HG02970 (cell line): ENCODE results near the gene TEAD4.
"Not testable (repeated sequence)": the region's sequence is repeated elsewhere in the genome, so short reads cannot be mapped to it uniquely, and the experiment has no call there.

ENCODE experiments used
- ATAC-seq: cut with Tn5 transposase; IDR thresholded peaks from one replicate; pipeline ENCODE4 v1.9.1; 2021; ENCODE audit warnings: mild to moderate bottlenecking, moderate library complexity, moderate number of reproducible peaks; ENCODE audit not compliant: unreplicated experiment, low FRiP score

Gene TEAD4

GRCh38 chr12:3043406-3043805, 84.2 kb downstream of the TEAD4 start:
- ATAC-seq: no peak

DNA sequence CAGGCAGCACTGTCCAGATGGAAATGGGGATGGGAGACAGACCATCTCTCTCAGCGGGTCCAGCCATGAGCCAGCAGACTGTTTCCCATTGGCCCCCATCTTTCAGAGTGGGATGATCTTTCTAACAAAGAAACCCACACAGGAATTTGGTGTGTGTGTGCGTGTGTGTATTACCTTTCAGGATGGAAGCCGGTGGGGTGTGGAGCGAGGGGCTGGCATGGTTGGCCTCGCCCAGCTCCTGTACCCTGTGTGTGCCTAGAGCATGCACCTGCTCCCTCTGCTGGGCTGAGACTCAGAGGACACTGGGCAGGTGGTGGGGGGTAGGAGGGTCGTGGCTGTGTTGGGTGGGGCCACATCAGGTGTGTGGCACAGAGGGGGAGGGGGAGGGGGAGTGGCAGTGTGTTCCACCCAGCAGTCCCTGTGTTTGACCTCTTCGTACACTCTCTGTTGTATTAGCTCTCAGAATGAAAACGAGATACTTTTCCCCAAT, 85.0 kb downstream of the TEAD4 start:
- no peak for ATAC-seq

- ATAC-seq: no peak
Observed at GRCh38 chr12:3045494-3045893, 86.3 kb downstream of the TEAD4 start.

GRCh38 chr12:3045989-3046388, 86.8 kb downstream of the TEAD4 start:
- ATAC-seq: no peak

- no peak for ATAC-seq
Observed at GRCh38 chr12:3046441-3047200, 87.4 kb downstream of the TEAD4 start.

- no peak for ATAC-seq
Observed at GRCh38 chr12:3047961-3048360, 88.8 kb downstream of the TEAD4 start.

- ATAC-seq: no peak
Observed at GRCh38 chr12:3048540-3048939, 89.3 kb downstream of the TEAD4 start.

DNA sequence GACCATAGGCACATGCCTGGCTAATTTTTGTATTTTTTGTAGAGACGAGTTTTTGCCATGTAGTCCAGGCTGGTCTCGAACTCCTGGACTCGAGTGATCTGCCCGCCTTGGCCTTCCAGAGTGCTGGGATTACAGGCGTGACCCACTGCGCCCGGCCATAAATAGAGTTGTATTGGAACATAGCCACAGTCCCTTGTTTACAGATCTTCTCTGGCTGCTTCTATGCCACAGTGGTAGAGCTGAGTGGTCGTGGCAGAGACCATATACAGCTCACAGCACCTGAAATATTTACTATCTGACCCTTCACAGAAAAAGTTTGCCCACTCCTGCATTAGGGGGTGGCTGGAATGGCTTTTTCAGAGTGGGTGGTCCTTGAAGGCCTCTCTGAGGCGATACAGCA, 90.0 kb downstream of the TEAD4 start:
- ATAC-seq: no peak

GRCh38 chr12:3049611-3050249, 90.5 kb downstream of the TEAD4 start:
- ATAC-seq: no peak

DNA sequence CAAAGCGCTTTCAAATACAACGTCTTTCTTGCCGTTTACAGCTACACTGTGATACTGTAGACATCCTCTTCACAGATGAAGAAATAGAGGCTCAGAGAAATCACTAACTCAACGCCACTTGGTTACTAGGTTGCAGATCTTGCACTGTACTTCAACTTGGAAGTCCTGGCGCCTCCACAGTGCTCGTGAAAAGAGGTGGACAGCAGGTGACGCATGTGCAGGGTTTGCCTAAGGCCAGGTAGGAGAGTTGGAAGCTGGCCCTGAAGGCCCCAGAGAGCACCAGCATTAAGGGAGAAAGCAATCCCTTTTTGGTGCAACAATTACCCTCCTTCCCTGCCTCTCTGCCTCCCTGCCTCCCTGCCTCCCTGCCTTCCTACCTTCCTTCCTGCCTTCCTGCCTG, 95.2 kb downstream of the TEAD4 start:
- no peak for ATAC-seq

DNA sequence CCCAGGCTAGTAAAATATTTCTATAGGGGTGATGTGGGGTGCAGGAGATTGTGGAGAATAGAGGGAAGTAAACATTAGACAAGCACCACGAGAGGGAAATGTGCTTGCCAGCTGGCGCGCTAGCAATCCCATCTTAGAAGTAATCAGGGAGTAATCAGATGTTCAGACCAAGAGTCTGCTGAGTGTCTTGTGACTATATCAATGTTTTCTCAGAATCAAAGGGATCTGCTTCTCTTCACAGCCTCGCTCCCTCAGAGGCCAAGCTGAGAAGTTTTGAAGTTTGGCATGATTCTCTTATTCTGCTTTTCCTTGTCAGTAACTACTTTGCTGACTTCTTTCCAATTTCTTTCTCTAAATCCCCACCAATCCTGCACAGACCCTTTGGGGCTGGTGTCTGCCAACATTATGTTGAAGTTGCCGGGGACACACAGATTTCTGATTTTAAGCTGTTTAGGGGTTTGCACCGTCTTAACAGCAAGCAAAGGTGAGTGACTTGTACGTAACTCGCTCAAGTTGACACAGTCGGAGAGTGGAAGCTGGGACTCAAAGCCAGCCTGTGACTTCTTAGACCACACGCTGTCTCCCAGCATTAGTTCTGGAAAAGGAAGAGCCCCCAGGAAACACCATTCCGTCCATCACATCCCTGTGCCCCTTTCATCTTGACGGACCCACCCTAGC, 96.0 kb downstream of the TEAD4 start:
- ATAC-seq: no peak

DNA sequence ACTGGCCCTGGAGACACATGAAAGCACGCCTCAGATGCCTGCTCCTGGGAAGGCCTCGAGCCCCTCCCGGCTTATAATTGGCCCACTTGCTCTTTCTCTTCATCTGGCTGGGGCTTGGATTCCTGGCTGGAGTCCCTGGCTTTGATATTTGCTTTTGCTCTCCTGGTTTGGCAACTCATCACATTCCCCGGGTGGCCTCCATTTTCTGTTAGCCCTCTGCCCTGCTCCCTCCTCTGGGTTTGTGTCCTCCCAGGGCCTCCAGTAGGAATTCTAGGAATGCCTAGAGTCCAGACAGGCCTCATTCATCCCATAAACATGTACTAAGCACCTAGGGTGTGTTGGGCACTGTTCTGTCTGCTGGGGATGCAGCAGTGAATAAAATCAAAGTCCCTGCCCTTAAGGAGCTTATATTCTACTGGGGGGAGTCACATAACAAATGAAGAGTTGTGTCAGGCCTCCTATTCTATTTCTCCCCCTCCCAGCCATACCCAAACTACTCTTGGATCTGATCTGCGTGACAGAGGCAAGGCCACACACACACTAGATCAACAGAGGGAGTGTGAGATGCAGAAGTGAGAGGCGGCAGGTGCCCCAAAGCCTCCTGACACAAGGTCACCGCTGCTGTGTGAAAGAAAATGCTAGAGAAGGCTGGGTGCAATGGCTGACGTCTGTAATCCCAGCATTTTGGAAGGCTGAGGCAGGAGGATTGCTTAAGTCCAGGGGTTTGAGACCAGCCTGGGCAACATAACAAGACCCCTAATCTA, 96.7 kb downstream of the TEAD4 start:
- no peak for ATAC-seq

DNA sequence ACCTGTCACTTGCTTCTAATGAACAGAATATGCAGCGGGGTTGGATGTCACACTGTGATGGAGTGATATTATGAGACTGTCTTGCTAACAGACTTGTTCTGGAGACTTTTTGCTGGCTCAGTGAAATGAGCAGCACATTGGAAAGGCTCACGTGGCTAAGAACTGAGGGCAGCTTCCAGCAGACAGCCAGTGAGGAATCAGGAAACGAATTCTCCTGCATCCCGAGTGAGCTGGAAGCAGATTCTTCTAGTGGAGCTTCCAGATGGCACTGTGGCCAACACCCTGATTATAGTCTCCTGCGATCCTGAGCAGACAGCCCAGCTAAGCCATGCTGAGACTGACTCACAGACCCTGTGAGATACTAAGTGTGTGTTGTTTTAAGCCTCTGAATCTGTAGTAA, 101.9 kb downstream of the TEAD4 start:
- no peak for ATAC-seq

- ATAC-seq: no peak
Observed at GRCh38 chr12:3061501-3062215, 102.5 kb downstream of the TEAD4 start.

GRCh38 chr12:3065300-3065699, 106.1 kb downstream of the TEAD4 start:
- no peak for ATAC-seq

DNA sequence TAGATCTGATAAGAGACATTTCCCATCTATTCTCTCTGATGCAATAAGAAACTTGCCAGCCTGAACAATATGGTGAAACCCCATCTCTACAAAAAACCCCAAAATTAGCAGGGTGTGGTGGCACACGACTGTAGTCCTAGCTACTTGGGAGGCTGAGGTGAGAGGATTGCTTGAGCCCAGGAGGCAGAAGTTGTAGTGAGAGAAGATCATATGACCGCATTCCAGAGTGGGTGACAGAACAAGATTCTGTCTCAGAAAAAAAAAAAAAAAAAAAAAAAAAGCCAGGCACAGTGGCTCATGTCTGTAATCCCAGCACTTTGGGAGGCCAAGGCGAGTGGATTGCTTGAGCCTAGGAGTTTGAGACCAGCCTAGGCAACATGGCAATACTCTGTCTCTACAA, 106.6 kb downstream of the TEAD4 start:
- ATAC-seq: not testable (repeated sequence)

- ATAC-seq: no peak
Observed at GRCh38 chr12:3069714-3070113, 110.5 kb downstream of the TEAD4 start.

GRCh38 chr12:3071107-3071506, 111.9 kb downstream of the TEAD4 start:
- ATAC-seq: no peak

- ATAC-seq: no peak
Observed at GRCh38 chr12:3071710-3072109, 112.5 kb downstream of the TEAD4 start.
